Neuron (in vitro differentiated cells): ENCODE results near the gene WDR45.

Source experiments
- H2AFZ ChIP-seq: one replicate; pipeline ENCODE4 v1.6.1; 2013; ENCODE audit warnings: low read depth, mild to moderate bottlenecking, inconsistent platforms, low read length, moderate library complexity
- H3K27me3 ChIP-seq: one replicate; pipeline ENCODE4 v1.6.1; 2013; ENCODE audit warnings: low read length; ENCODE audit not compliant: insufficient read depth
- H3K36me3 ChIP-seq: one replicate; pipeline ENCODE4 v1.6.1; 2013; ENCODE audit warnings: low read length; ENCODE audit not compliant: insufficient read depth
- H3K4me1 ChIP-seq: one replicate; pipeline ENCODE4 v1.6.1; 2013; ENCODE audit warnings: low read length; ENCODE audit not compliant: insufficient read depth
- H3K4me3 ChIP-seq: 2 replicates; pipeline ENCODE4 v1.5.1; 2013; ENCODE audit warnings: mild to moderate bottlenecking, low read length, moderate library complexity
- H3K9me3 ChIP-seq: one replicate; pipeline ENCODE4 v1.6.1; 2013; ENCODE audit warnings: low read length

WDR45 gene

GRCh38 chrX:49070988-49071387, 8.7 kb downstream of the WDR45 start:
- no peaks in the 10 kb centered on the region for H3K9me3 ChIP-seq
- peaks cover 7% of the 10 kb centered on the region for H3K36me3 ChIP-seq
- H3K4me3 ChIP-seq, result no peak overlapping the region
- no peak overlapping the region for H2AFZ ChIP-seq
- H3K27me3 ChIP-seq, result no peaks in the 10 kb centered on the region
- H3K4me1 ChIP-seq, result peaks cover 4% of the 10 kb centered on the region

- Histone ChIP-seq H3K4me1 (peaks cover 4% of the 10 kb centered on the region), H3K36me3 (peaks cover 7% of the 10 kb centered on the region), H3K27me3 (no peaks in the 10 kb centered on the region), H2AFZ (no peak overlapping the region), H3K4me3 (no peak overlapping the region), H3K9me3 (no peaks in the 10 kb centered on the region)
Observed at GRCh38 chrX:49069038-49069437, 10.6 kb downstream of the WDR45 start.

DNA sequence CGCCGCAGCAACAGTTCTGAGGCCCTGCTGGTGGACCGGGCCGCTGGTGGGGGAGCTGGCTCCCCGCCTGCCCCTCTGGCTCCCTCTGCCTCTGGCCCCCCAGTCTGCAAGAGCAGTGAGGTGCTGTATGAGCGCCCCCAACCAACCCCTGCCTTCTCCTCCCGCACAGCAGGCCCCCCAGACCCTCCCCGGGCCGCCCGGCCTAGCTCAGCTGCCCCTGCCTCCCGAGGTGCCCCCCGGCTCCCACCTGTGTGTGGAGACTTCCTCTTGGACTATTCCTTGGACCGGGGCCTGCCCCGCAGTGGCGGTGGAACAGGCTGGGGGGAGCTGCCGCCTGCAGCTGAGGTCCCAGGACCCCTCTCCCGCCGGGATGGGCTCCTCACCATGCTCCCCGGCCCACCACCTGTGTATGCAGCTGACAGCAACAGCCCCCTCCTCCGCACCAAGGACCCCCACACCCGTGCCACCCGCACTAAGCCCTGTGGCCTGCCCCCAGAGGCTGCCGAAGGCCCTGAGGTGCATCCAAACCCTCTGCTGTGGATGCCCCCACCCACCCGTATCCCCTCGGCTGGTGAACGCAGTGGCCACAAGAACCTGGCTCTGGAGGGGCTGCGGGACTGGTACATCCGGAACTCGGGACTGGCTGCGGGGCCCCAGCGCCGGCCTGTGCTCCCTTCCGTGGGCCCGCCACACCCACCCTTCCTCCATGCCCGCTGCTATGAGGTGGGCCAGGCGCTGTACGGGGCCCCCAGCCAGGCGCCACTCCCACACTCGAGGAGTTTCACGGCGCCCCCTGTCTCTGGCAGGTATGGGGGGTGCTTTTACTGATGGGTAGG, 12.2 kb downstream of the WDR45 start:
- H3K36me3 ChIP-seq, result peaks cover 7% of the 10 kb centered on the region
- no peak overlapping the region for H2AFZ ChIP-seq
- H3K4me1 ChIP-seq, result no peaks in the 10 kb centered on the region
- no peaks in the 10 kb centered on the region for H3K27me3 ChIP-seq
- no peaks in the 10 kb centered on the region for H3K9me3 ChIP-seq
- H3K4me3 ChIP-seq, result no peak overlapping the region

GRCh38 chrX:49066690-49067089, 13.0 kb downstream of the WDR45 start:
- Histone ChIP-seq H3K4me1 (no peaks in the 10 kb centered on the region), H3K9me3 (no peaks in the 10 kb centered on the region), H3K27me3 (no peaks in the 10 kb centered on the region), H2AFZ (no peak overlapping the region), H3K4me3 (no peak overlapping the region), H3K36me3 (peaks cover 7% of the 10 kb centered on the region)

GRCh38 chrX:49066278-49066677, 13.4 kb downstream of the WDR45 start:
- no peaks in the 10 kb centered on the region for H3K9me3 ChIP-seq
- no peak overlapping the region for H3K4me3 ChIP-seq
- no peaks in the 10 kb centered on the region for H3K4me1 ChIP-seq
- peaks cover 7% of the 10 kb centered on the region for H3K36me3 ChIP-seq
- no peak overlapping the region for H2AFZ ChIP-seq
- no peaks in the 10 kb centered on the region for H3K27me3 ChIP-seq

DNA sequence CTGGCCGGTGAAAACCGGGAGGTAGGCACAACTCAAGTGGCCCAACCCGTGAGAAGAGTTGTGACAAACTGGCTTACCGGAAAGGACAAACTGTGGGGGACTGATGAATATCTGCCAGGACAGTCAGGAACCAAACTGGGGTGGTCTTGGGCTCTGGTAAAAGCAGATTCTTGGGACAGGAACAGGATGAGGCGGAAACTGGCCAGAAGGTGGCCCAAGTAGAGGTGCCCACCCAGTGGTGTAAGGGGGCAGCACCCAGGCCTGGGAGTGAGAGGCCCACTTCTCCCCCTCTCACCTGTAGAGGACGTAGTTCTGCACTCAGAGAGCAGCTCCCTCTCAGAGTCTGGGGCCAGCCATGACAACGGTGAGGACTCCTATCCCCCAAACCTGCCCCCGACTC, 15.0 kb downstream of the WDR45 start:
- H3K4me3 ChIP-seq, result no peak overlapping the region
- H3K9me3 ChIP-seq, result no peaks in the 10 kb centered on the region
- peaks cover 7% of the 10 kb centered on the region for H3K36me3 ChIP-seq
- no peaks in the 10 kb centered on the region for H3K27me3 ChIP-seq
- H3K4me1 ChIP-seq, result no peaks in the 10 kb centered on the region
- H2AFZ ChIP-seq, result no peak overlapping the region

DNA sequence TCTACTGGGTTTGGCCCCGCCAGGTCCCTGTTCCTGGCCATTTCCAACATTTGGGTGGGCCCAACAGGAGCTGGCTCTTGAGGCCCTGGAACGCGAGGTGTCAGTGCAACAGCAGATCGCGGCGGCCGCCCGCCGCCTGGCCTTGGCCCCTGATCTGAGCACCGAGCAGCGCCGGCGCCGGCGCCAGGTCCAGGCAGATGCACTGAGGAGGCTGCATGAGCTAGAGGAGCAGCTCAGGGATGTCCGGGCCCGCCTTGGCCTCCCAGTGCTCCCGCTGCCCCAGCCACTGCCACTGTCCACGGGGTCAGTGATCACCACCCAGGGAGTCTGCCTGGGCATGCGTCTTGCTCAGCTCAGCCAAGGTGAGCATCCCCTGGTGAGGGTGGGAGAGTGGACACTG, 15.4 kb downstream of the WDR45 start:
- no peak overlapping the region for H2AFZ ChIP-seq
- no peaks in the 10 kb centered on the region for H3K4me1 ChIP-seq
- H3K27me3 ChIP-seq, result no peaks in the 10 kb centered on the region

GRCh38 chrX:49063715-49064114, 16.0 kb downstream of the WDR45 start:
- no peak overlapping the region for H3K4me3 ChIP-seq
- H2AFZ ChIP-seq, result no peak overlapping the region
- no peaks in the 10 kb centered on the region for H3K9me3 ChIP-seq
- H3K36me3 ChIP-seq, result peaks cover 7% of the 10 kb centered on the region
- H3K27me3 ChIP-seq, result no peaks in the 10 kb centered on the region
- H3K4me1 ChIP-seq, result no peaks in the 10 kb centered on the region

More for the DNA sequence above, 15.4 kb downstream of the WDR45 start:
- peaks cover 7% of the 10 kb centered on the region for H3K36me3 ChIP-seq
- H3K9me3 ChIP-seq, result no peaks in the 10 kb centered on the region
- no peak overlapping the region for H3K4me3 ChIP-seq

GRCh38 chrX:49061916-49062315, 17.8 kb downstream of the WDR45 start:
- no peaks in the 10 kb centered on the region for H3K4me1 ChIP-seq
- no peak overlapping the region for H2AFZ ChIP-seq
- no peaks in the 10 kb centered on the region for H3K9me3 ChIP-seq
- no peaks in the 10 kb centered on the region for H3K27me3 ChIP-seq
- peaks cover 2% of the 10 kb centered on the region for H3K36me3 ChIP-seq
- H3K4me3 ChIP-seq, result no peak overlapping the region

DNA sequence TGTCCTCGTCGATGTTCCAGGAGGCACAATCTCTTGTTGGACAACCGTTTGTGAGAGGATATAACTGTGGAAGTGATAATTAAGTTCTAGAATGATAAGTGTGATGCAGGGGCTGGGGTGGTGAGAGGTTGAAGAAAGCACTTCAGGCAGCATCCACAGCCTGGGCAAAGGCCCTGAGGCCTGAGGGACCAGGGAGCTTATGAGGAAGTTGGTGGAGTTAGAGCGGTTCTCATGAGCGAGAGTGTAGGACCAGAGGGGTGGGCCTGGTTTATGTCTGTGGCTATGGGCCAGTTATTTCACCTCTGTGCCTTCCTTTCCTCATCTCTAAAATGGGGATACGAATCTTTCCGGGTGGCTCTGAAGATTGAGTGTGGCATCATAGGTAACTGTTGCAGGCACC, 18.2 kb downstream of the WDR45 start:
- Histone ChIP-seq H3K9me3 (no peaks in the 10 kb centered on the region), H3K4me3 (no peak overlapping the region), H3K36me3 (peaks cover 2% of the 10 kb centered on the region), H3K4me1 (no peaks in the 10 kb centered on the region), H3K27me3 (no peaks in the 10 kb centered on the region), H2AFZ (no peak overlapping the region)

DNA sequence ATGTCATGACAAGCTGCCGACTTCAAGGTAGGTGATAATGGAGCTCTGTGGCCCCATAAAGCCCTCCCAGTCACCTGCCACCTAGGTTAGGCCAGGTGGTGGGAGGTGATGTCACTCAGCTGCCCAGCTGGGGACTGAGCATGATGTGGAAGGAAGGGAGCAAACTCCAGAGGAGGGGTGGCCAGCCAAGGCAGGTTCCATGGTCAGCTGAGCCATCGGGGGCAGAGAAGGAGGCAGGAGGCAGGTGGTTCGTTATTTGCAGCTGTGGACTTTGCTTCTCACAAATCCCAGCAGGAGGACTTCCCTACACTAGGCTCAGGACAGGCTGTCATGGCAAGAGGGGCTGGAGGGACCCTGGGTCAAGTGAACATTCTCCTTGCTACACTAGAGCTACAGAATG, 18.8 kb downstream of the WDR45 start:
- H3K9me3 ChIP-seq, result no peaks in the 10 kb centered on the region
- no peaks in the 10 kb centered on the region for H3K4me1 ChIP-seq
- H3K36me3 ChIP-seq, result no peaks in the 10 kb centered on the region
- H3K27me3 ChIP-seq, result no peaks in the 10 kb centered on the region
- H3K4me3 ChIP-seq, result no peak overlapping the region
- no peak overlapping the region for H2AFZ ChIP-seq

GRCh38 chrX:49059681-49060085, 20.0 kb downstream of the WDR45 start:
- no peaks in the 10 kb centered on the region for H3K27me3 ChIP-seq
- no peaks in the 10 kb centered on the region for H3K4me1 ChIP-seq
- peaks cover under 1% of the 10 kb centered on the region for H3K9me3 ChIP-seq
- no peaks in the 10 kb centered on the region for H3K36me3 ChIP-seq
- no peak overlapping the region for H2AFZ ChIP-seq
- H3K4me3 ChIP-seq, result no peak overlapping the region

DNA sequence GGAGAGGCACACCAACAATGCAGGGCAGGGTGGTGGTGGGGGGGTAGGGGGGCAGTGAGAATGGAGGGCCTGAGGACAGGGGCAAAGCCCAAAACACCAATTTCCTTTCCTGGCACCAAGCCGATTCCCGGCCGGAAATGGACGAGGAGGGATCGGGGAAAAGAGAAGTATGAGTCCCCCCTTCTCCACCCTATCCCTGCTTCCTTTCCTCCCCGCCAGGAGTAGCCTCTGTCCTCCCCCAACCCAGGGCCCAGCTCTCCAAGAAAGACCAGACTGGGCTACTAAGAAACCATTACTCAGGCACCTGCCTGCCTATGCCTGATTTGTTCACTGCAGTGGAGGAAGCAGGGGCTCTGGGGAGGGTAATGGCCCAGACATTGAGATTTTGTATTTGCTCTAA, 20.5 kb downstream of the WDR45 start:
- H3K9me3 ChIP-seq, result peaks cover 2% of the 10 kb centered on the region
- no peaks in the 10 kb centered on the region for H3K4me1 ChIP-seq
- no peak overlapping the region for H3K4me3 ChIP-seq
- no peak overlapping the region for H2AFZ ChIP-seq
- H3K27me3 ChIP-seq, result no peaks in the 10 kb centered on the region
- no peaks in the 10 kb centered on the region for H3K36me3 ChIP-seq

DNA sequence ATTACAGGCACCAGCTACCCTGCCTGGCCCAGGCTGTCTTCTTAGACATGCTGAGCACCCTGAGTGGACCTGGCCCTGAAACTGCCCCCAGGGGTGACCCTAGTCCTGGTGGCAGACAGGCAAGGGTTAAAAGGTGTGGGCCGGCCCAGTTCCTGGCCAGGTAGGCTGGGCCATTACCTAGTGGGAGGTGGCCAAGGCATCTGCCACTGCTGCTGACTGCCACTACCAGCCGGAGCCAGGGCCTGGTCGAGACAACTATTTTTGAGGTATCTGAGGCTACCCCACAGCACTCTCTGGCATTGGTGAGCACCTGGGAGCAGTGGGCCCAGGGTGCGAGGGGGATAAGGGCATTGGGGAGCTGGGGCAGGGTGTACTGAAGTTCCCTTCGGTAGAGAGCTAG, 20.9 kb downstream of the WDR45 start, which contains the start of gene CCDC120:
Gene CCDC120 (plus strand): TSS at position 206 of the 400 bp plus-strand sequence. CDS start 3,043 bp downstream, outside the sequence.
- Histone ChIP-seq H3K4me3 (no peak within 1 kb of the TSS), H3K27me3 (no peaks in the 10 kb centered on the region), H3K4me1 (no peaks in the 10 kb centered on the region), H3K36me3 (no peaks in the 10 kb centered on the region), H3K9me3 (peaks cover 2% of the 10 kb centered on the region), H2AFZ (no peak within 1 kb of the TSS)
